DMS153 treated with DMSO at 0.1 percent for 48 hours (cell line): Measurements from ENCODE around the gene HES5.
"Not testable (repeated sequence)": the region's sequence is repeated elsewhere in the genome, so short reads cannot be mapped to it uniquely, and the experiment has no call there.

Source experiments
- DNase-seq: peaks from one replicate; lab custom pipeline; 2025; ENCODE audit not compliant: unreplicated experiment; lab: John Stamatoyannopoulos, UW

HES5 gene

DNA sequence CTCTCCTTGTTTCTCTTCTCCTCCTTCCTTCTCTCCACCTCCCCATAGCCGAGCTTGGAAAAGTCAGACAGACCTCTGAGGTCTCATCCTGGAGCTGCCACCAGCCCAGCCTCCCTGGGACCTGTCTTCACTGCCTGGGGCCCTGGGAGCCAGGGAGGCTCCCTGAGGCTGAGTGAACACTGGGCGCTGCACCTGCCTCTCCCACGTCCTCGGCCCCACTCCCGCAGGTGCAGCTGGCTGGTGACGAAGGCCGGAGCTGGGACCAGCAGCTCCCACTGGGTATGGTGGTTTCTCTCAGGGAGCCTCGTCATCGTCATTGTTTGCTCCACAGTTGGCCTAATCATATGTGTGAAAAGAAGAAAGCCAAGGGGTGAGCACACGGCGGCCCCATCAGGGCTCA, 31.4 kb upstream of the HES5 start:
- no peak for DNase-seq

- DNase-seq = no peak
Measured at GRCh38 chr1:2560299-2561073, 30.4 kb upstream of the HES5 start.

- no peak for DNase-seq
Measured at GRCh38 chr1:2559509-2560298, 29.6 kb upstream of the HES5 start.

DNA sequence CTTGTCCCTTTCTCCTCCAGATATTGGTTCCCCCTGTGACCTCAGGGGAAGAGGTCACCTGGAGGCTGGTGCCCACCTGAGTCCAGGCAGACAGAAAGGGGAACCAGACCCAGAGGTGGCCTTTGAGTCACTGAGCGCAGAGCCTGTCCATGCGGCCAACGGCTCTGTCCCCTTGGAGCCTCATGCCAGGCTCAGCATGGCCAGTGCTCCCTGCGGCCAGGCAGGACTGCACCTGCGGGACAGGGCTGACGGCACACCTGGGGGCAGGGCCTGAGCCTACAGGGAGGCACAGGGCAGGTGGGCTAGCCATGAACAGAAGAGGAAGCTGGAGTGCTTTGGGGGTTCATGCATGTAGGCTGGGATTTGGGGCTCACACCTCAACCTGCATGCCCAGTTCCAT, 28.8 kb upstream of the HES5 start:
- DNase-seq = no peak

- no peak for DNase-seq
Measured at GRCh38 chr1:2558420-2558819, 28.4 kb upstream of the HES5 start.

DNA sequence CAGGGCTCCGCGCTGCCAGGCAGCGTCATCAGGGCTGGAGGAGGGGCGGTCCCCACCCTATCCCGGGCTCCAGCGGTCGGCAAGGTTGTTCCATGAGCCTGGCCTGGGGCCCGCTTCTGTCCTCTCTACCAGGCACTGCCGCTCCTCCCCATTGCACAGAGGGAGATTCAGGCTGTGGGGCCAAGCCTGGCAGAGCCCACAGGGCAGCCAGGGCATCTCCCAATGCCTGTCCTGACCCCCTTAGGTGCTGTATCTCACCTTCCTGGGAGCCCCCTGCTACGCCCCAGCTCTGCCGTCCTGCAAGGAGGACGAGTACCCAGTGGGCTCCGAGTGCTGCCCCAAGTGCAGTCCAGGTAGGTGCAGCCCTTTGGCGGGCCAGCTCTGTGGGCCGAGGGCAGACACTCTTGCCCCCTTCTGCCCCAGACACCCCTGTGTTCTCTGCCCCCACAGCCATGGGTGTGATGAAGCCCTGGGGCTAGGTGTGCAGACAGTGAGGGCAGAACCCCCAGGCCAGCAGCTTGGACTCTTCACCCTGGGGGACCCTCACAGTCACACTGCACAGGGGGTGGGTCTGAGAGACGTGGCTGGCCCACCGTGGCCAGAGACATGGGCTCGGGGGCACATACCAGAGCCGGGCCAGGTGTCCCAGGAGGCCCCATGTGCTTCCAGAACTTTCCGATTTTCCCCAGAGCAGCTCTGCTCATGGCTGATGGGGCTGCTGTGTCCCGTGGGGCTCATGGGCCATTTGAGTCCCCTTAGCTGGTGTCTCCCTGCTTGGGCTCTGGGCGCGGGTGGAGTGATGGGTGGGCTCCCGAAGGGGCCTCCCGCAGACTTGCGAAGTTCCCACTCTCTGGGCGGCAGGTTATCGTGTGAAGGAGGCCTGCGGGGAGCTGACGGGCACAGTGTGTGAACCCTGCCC, 27.7 kb upstream of the HES5 start:
- DNase-seq = no peak

- no peak for DNase-seq
Measured at GRCh38 chr1:2556678-2557481, 26.8 kb upstream of the HES5 start.

- peak; percentile 45 for DNase-seq
Measured at GRCh38 chr1:2556277-2556677, 26.2 kb upstream of the HES5 start, which contains the start of gene TNFRSF14. TNFRSF14 (plus strand) TSS chr1:2556371; CDS start chr1:2556665, 294 bp downstream.

- DNase-seq = peak; percentile 58
Measured at GRCh38 chr1:2555634-2556276, 25.7 kb upstream of the HES5 start.

- no peak for DNase-seq
Measured at GRCh38 chr1:2554621-2555387, 24.7 kb upstream of the HES5 start.

DNA sequence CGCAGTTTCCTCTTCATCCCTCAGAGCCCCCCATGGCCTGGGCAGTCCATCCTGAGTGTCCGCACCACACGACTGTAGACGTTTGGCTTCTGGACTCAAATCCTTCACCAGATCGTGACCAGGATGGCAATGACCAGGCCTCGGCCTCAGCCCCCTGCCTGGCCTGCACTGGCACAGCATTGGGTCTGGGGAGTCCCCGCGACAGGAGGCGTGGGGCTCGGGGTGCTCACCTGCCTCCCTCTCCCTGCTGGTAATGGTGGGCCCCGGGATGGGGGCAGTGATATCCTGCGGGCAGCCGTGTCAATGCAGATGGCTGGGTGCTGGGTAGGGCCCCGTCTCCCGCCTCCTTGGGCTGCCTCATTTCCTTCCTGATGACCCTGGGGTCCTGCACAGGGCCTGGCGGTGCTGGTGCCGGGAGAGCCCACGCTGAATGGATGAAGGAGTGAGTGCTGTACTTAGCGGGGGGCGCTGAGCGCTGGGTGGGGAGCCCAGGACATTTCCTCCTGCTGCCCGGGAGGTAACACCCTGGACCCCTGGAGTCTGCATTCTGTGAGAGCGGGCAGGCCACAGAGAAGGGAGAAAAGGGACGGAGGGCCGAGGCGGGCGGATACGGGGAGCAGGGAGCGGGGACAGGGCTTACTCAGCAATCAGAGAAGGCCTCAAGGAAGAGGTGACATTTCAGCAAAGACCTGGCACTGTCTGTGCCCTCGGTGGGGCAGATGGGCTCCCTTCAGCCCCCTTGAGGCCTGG, 24.0 kb upstream of the HES5 start:
- no peak for DNase-seq

- DNase-seq = not testable (repeated sequence)
Measured at GRCh38 chr1:2553076-2553475, 23.0 kb upstream of the HES5 start.

- DNase-seq = no peak
Measured at GRCh38 chr1:2552189-2552588, 22.1 kb upstream of the HES5 start.

DNA sequence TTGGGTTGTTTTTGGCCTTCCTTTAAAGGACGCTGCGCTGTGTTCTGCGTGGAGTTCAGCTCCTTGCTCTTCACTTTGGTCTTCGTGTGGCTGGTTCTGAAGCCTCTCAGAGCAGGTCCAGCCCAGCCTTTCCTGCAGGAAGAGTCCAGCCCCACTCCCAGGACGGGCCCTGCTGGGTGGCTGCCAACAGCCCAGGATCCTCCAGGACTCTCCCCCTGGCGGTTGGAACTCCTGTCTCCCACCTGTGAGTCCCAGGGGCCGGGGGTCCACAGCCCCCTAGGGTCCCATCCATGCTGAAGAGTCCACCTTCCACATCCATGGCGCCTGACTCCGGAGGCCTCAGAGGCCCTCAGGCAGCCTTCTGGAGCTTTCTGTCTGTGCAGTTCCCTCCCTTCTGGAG, 21.5 kb upstream of the HES5 start:
- not testable (repeated sequence) for DNase-seq

- not testable (repeated sequence) for DNase-seq
Measured at GRCh38 chr1:2550309-2550861, 20.3 kb upstream of the HES5 start.

DNA sequence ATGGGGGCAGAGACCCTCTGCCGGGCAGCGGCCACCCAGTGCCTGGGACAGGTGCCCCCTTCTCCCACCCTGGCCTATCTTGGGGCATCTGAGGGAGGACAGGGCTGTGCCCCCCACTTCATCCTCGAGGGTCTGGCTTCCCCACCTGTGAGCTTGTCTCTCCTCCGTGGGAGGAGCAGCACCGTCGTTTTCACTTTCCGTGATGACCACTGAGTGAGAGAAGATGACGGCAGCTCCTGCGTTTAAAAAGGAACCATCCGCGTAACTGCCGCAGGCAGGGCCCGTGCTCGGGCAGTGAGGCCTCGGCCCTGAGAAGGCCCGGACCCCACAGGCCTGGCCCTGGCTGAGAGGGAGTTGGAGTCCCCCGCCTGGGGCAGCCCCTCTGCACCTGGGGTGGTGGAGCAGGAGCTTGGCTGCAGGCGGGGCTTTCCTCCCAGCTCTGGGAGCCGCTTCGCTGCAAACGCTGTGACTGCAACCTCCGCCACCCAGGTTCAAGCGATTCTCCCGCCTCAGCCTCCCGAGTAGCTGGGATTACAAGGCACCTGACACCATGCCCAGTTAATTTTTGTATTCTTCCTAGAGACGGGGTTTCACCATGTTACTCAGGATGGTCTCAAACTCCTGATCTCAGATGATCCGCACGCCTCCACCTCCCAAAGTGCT, 19.4 kb upstream of the HES5 start:
- not testable (repeated sequence) for DNase-seq

GRCh38 chr1:2548068-2548589, 18.1 kb upstream of the HES5 start:
- peak; percentile 96 for DNase-seq
